ENCODE data around the gene EGLN3.
"Not testable (repeated sequence)": the region's sequence is repeated elsewhere in the genome, so short reads cannot be mapped to it uniquely, and the experiment has no call there.

Gene EGLN3

DNA sequence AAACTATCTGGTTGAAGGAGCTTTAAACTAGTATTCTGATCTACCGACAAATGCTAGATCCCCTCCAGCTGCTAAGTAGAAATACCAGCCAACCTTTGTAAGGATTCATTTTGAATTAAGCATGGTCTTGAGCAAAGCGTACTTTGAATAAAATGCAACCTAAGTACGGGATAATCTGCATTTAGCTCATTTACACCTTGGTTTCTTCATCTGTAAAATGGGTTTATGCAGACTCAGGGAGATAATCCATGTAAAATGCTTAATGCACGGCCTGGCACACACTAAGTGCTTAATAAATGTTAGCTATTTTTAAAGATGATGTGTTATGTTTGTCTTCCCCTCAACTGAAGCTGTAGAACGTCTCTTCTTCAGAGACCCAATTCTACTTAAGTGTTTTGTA lies 15.9 kb downstream of the EGLN3 start:
- ATAC-seq (no peak), DNase-seq (no peak)

- ATAC-seq (no peak), DNase-seq (no peak)
Observed at GRCh38 chr14:33934043-33934750, 16.7 kb downstream of the EGLN3 start.

GRCh38 chr14:33933386-33933933 lies 17.4 kb downstream of the EGLN3 start:
- DNase-seq = no peak
- ATAC-seq = no peak

- ATAC-seq = no peak
- DNase-seq = no peak
Observed at GRCh38 chr14:33932576-33933345, 18.1 kb downstream of the EGLN3 start.

- DNase-seq = no peak
- no peak for ATAC-seq
Observed at GRCh38 chr14:33932033-33932432, 18.8 kb downstream of the EGLN3 start.

DNA sequence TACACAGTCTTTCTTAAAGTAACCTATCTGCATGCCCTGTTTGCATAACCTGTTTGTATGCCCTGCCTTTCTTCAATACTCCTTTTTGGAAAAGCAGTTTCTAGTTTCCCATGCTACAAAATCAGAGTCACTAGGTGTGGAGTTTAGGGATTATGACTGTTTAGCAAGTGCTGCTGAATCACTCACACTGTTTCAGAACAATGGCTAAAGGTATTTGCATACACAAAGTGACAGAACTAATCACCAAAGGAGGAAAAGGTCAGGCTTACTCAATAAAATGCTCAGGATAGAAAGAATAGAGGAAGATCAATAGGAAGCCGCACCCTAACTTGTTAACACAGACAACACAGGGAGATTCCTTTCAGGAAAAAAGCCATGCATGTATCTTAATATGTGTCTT lies 19.4 kb downstream of the EGLN3 start:
- DNase-seq = no peak
- no peak for ATAC-seq

DNA sequence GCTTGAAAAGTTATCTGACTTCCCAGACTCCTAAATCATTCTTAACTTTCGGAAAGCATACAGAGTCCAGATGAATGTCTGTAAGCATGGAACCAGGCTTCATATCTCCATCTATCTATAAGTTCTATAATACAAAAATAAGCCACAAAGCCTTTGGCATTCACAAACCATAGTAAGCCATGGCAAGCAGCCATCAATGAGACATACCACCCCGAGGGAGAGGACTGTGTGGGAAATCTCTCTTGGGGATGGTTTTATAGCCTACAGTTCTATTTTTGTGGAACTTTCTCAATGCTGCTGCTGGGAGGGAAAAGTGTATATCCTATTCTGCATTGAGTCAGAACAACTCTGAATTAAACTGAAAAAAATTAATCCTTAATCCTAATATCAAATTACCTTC lies 20.4 kb downstream of the EGLN3 start:
- no peak for ATAC-seq

DNA sequence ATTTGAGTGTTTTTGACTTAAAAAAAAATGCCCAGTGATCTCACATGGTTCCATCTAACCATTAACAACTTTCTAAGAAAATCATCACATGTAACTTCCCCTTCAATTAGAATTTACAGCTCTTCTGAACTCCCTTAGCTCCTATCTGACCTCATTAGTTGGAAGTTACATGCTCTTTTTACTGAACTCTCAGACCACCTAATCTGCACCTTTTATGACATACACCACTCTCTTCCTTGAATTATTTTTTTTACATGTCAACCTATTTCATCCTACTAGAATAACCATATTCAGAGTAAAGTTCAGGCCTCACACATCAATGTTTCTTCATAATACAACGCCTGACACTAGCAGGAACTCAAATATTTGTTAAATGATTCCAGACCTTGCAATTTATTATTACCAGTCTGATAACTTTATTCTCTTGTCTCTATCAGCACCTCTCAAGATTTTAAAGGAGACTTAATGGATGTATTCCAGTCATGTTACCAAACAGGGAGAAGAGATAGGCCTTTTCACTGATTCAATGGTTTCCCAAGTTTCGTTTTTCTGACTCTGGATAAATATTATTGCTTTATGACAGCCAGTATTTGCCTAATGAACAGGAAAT lies 21.0 kb downstream of the EGLN3 start:
- ATAC-seq = no peak
- DNase-seq = no peak

More for the DNA sequence above, 20.4 kb downstream of the EGLN3 start:
- DNase-seq = no peak

- DNase-seq (no peak), ATAC-seq (no peak)
Observed at GRCh38 chr14:33928895-33929294, 22.0 kb downstream of the EGLN3 start.

DNA sequence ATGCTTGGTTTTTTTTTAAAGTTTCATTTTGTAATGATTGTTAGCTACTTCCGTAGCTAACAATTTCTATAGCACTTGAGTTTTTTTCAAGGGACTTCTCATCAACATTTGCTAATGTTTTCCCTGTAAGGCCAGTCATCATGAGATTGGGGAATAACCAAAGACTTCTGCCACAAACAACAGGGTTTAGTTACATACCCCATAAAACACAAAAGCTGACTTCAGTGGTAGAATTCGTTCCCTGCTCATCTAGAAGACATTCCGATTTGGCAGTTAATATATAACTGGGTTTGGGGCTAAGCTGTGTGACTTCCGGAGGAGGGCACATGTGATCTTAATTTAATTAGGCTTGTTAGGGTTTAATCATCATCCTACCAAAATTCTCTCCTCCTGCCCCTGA lies 22.9 kb downstream of the EGLN3 start:
- no peak for ATAC-seq

GRCh38 chr14:33926967-33927366 lies 23.9 kb downstream of the EGLN3 start:
- not testable (repeated sequence) for ATAC-seq, DNase-seq

More for the DNA sequence above, 22.9 kb downstream of the EGLN3 start:
- no peak for DNase-seq

DNA sequence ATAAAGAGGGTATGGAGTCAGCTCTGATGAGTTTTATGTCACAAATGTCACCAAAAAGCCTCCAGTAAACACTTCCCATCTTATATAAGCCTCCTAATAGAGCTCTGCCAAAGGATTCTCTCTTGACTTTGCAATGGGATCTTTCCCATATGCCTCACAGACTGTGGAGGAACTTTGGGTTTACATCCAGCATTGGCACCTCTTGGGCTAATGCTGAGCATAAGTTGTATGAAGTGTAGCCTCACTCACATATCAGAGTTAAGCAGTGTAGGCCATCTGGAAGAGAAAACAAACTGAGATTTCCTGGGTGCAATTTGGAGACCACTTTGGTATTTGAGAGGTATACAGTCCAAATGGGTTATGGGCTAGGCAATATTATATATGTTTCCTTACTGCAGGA lies 24.9 kb downstream of the EGLN3 start:
- ATAC-seq = no peak
- DNase-seq = no peak

- no peak for ATAC-seq
- no peak for DNase-seq
Observed at GRCh38 chr14:33925235-33925634, 25.6 kb downstream of the EGLN3 start.

- ATAC-seq (no peak), DNase-seq (no peak)
Observed at GRCh38 chr14:33924566-33925100, 26.2 kb downstream of the EGLN3 start.

DNA sequence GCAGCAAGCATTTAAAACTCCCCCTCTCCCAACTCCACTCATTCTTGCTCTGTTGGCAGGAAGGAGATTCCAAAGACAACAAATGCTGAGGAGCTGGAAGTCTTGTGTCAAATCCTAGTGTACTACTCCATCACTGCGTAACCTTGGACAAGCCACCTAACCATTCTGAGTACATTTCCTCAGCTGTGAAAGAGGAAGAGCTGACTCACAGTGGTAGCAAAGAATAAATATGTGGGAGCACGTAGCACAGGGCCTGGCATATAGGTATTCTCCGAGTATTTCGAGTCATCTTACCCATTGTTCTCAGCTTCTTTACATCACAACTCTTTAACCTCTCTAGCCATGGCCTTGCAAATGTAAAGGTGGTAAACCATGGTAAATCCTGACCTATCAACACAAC lies 28.7 kb downstream of the EGLN3 start:
- ATAC-seq (peak; percentile 14), DNase-seq (no peak)

- no peak for ATAC-seq
- DNase-seq = no peak
Observed at GRCh38 chr14:33918256-33918655, 32.6 kb downstream of the EGLN3 start.

DNA sequence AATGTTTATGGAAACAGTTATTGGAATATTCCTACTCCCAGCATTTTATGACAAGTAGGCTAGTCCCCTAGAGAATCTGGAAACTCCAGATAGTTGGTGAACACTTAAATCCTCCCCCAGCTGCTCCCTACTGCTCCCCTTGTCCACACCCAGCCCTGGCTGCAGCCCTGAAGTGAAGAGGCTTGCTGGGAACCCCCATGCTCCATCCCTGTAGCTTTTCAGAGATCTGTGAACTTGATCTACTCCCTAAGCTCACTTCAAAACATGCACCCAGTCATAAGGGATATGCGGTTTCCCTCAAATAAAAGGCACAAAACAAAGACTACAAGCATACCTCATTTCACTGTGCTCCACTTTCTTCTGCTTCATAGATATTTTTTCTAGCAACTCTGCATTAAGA lies 33.2 kb downstream of the EGLN3 start:
- ATAC-seq (no peak), DNase-seq (no peak)

- ATAC-seq (no peak), DNase-seq (no peak)
Observed at GRCh38 chr14:33916663-33917565, 34.0 kb downstream of the EGLN3 start.

- ATAC-seq (no peak), DNase-seq (no peak)
Observed at GRCh38 chr14:33915682-33916081, 35.2 kb downstream of the EGLN3 start.

DNA sequence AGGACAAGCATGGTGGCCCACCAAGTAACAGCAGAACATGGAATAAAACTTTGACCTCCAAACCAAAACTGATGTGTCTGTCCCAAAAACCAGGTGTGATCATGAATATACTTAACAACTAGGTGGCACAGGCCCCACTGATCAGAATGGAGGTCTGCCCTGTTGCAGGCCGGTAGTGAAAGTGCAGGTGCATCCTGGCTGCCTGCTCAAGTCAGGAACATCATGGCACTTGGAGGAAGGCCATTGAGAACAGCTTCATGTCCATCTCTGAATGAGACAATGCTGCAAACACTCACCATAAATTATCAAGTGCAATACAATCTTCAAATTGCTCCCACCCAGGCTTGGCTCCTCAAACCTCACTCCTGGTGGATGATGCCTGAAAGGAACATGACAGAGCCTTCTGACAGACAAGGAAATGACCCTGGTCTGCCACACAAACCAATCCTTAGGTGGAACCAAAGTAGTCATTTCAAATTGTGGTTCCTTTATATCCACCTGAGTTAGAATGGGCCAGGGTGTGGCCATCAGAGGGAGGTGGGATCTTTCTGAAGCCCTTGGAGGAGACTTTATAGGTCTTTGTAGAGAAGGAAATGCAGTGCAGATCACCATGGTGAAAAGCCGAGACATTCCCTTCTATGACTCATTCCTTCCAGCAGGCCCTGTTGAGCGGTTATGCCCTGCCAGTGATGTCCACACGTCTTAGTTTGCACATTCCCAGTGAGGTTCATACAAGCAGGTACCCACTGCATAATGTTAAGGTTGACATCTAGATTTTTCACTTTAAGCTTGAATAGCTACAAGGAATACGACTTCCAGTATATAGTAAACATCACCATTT lies 36.0 kb downstream of the EGLN3 start:
- DNase-seq = no peak
- ATAC-seq = no peak

DNA sequence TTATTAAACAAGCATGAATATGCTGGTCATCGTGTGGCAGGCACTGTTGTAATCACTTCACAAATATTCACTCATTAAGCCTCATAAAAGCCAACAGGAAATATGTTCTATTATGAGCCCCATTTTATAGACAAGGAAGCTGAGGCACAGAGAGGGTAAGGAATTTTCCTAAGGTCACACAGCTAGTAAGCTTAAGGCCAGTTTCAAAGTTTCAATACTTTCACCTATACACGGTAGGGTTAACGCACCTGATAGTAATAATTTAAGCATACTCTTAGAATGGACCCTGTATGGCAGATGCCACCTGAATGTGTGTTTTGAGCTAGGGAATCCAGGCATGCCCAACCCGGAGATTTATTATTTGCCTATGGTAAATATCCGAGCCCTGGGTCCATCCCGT lies 39.8 kb downstream of the EGLN3 start:
- DNase-seq (no peak), ATAC-seq (no peak)

Data from stimulated activated naive CD8-positive, alpha-beta T cell treated with anti-CD3 and anti-CD28 coated beads, Interleukin-15, Interleukin-2, amounts not matched to agents 100 U/mL and 50 U/mL, for 24 hours (primary cell).